ACC112 (cell line): ENCODE data around the gene ONECUT3.

Experiments
- H2AFZ ChIP-seq: fragments of 200-600 bp; sonication (generic); one replicate; pipeline ENCODE4 v1.6.0; 2017; ENCODE audit warnings: antibody characterized with exemption, low read length; ENCODE audit not compliant: unreplicated experiment
- H3K27ac ChIP-seq: fragments of 200-600 bp; sonication (generic); 2 replicates; pipeline ENCODE4 v1.5.1; 2014; ENCODE audit warnings: low read depth, mild to moderate bottlenecking, antibody characterized with exemption, low read length, moderate library complexity
- H3K27me3 ChIP-seq: fragments of 200-600 bp; sonication (generic); 2 replicates; pipeline ENCODE4 v1.6.1; 2014; ENCODE audit warnings: mild to moderate bottlenecking, antibody characterized with exemption, low read length, moderate library complexity, mixed read lengths; ENCODE audit not compliant: insufficient read depth
- H3K36me3 ChIP-seq: fragments of 200-600 bp; sonication (generic); 2 replicates; pipeline ENCODE4 v1.6.1; 2016; ENCODE audit warnings: mild to moderate bottlenecking, antibody characterized with exemption, low read length, moderate library complexity, mixed read lengths; ENCODE audit not compliant: insufficient read depth
- H3K4me1 ChIP-seq: fragments of 200-600 bp; sonication (generic); one replicate; pipeline ENCODE4 v1.6.1; 2016; ENCODE audit warnings: low read length, mixed read lengths; ENCODE audit not compliant: insufficient read depth, unreplicated experiment, control insufficient read depth
- H3K4me3 ChIP-seq: fragments of 200-600 bp; sonication (generic); 2 replicates; pipeline ENCODE4 v1.5.1; 2014; ENCODE audit warnings: mild to moderate bottlenecking, low read depth, low read length
- H3K79me2 ChIP-seq: fragments of 200-600 bp; sonication (generic); one replicate; pipeline ENCODE4 v1.6.0; 2016; ENCODE audit warnings: low read length; ENCODE audit not compliant: control insufficient read depth, unreplicated experiment, insufficient read depth

Gene ONECUT3

GRCh38 chr19:1799695-1800342, 46.5 kb downstream of the ONECUT3 start:
- H3K36me3 ChIP-seq, result no peaks in the 10 kb centered on the region
- H3K27ac ChIP-seq, result no peak overlapping the region
- H2AFZ ChIP-seq, result no peak overlapping the region
- no peak overlapping the region for H3K4me3 ChIP-seq
- no peaks in the 10 kb centered on the region for H3K79me2 ChIP-seq
- no peaks in the 10 kb centered on the region for H3K4me1 ChIP-seq
- no peaks in the 10 kb centered on the region for H3K27me3 ChIP-seq

GRCh38 chr19:1804858-1805257, 51.6 kb downstream of the ONECUT3 start:
- no peaks in the 10 kb centered on the region for H3K36me3 ChIP-seq
- no peak overlapping the region for H3K27ac ChIP-seq
- H3K27me3 ChIP-seq, result no peaks in the 10 kb centered on the region

GRCh38 chr19:1805401-1806183, 52.3 kb downstream of the ONECUT3 start:
- Histone ChIP-seq H3K4me3 (no peak overlapping the region), H3K4me1 (no peaks in the 10 kb centered on the region), H2AFZ (no peak overlapping the region), H3K27ac (no peak overlapping the region), H3K27me3 (no peaks in the 10 kb centered on the region), H3K79me2 (no peaks in the 10 kb centered on the region), H3K36me3 (no peaks in the 10 kb centered on the region)

More at GRCh38 chr19:1804858-1805257, 51.6 kb downstream of the ONECUT3 start:
- Histone ChIP-seq H3K4me3 (no peak overlapping the region), H3K4me1 (no peaks in the 10 kb centered on the region), H3K79me2 (no peaks in the 10 kb centered on the region), H2AFZ (no peak overlapping the region)

- Histone ChIP-seq H3K36me3 (no peaks in the 10 kb centered on the region), H3K27me3 (no peaks in the 10 kb centered on the region), H3K4me3 (no peak overlapping the region), H2AFZ (no peak overlapping the region), H3K79me2 (no peaks in the 10 kb centered on the region), H3K4me1 (peaks cover 3% of the 10 kb centered on the region), H3K27ac (no peak overlapping the region)
Observed at GRCh38 chr19:1806184-1807029, 53.1 kb downstream of the ONECUT3 start.

- H3K27ac ChIP-seq, result no peak overlapping the region
- no peaks in the 10 kb centered on the region for H3K27me3 ChIP-seq
- no peak overlapping the region for H2AFZ ChIP-seq
- no peak overlapping the region for H3K4me3 ChIP-seq
- H3K79me2 ChIP-seq, result no peaks in the 10 kb centered on the region
- peaks cover 8% of the 10 kb centered on the region for H3K4me1 ChIP-seq
- H3K36me3 ChIP-seq, result no peaks in the 10 kb centered on the region
Observed at GRCh38 chr19:1807030-1807694, 53.9 kb downstream of the ONECUT3 start.

GRCh38 chr19:1807695-1808394, 54.5 kb downstream of the ONECUT3 start:
- Histone ChIP-seq H3K4me1 (peaks cover 8% of the 10 kb centered on the region), H3K4me3 (no peak overlapping the region), H2AFZ (no peak overlapping the region), H3K36me3 (no peaks in the 10 kb centered on the region), H3K27ac (no peak overlapping the region), H3K27me3 (no peaks in the 10 kb centered on the region), H3K79me2 (no peaks in the 10 kb centered on the region)

GRCh38 chr19:1808395-1808731, 55.1 kb downstream of the ONECUT3 start:
- Histone ChIP-seq H3K27me3 (no peaks in the 10 kb centered on the region), H2AFZ (no peak overlapping the region), H3K4me3 (no peak overlapping the region), H3K27ac (no peak overlapping the region), H3K36me3 (no peaks in the 10 kb centered on the region), H3K4me1 (peaks cover 8% of the 10 kb centered on the region), H3K79me2 (no peaks in the 10 kb centered on the region)

GRCh38 chr19:1809678-1810077, 56.4 kb downstream of the ONECUT3 start:
- Histone ChIP-seq H3K27me3 (no peaks in the 10 kb centered on the region), H3K4me3 (no peak overlapping the region), H3K4me1 (peaks cover 8% of the 10 kb centered on the region), H3K27ac (no peak overlapping the region), H2AFZ (no peak overlapping the region), H3K79me2 (no peaks in the 10 kb centered on the region), H3K36me3 (no peaks in the 10 kb centered on the region)

GRCh38 chr19:1810439-1811160, 57.3 kb downstream of the ONECUT3 start:
- Histone ChIP-seq H3K27me3 (no peaks in the 10 kb centered on the region), H2AFZ (no peak overlapping the region), H3K4me1 (peaks cover 8% of the 10 kb centered on the region), H3K36me3 (no peaks in the 10 kb centered on the region), H3K27ac (no peak overlapping the region), H3K4me3 (no peak overlapping the region), H3K79me2 (no peaks in the 10 kb centered on the region)
